Hepatocyte (in vitro differentiated cells): ENCODE data around the gene CD163.

ENCODE experiments used
- CTCF ChIP-seq: fragments of 200-600 bp; sonication (generic); IDR thresholded peaks from 2 replicates; pipeline ENCODE4 v1.5.1; 2016; ENCODE audit warnings: antibody characterized with exemption, mild to moderate bottlenecking; ENCODE audit not compliant: poor library complexity
- EZH2phosphoT487 ChIP-seq: fragments of 200-600 bp; sonication (generic); IDR thresholded peaks from one replicate; pipeline ENCODE4 v1.6.1; 2018; ENCODE audit warnings: antibody characterized with exemption, mild to moderate bottlenecking, low read depth, moderate library complexity; ENCODE audit not compliant: unreplicated experiment, severe bottlenecking

DNA sequence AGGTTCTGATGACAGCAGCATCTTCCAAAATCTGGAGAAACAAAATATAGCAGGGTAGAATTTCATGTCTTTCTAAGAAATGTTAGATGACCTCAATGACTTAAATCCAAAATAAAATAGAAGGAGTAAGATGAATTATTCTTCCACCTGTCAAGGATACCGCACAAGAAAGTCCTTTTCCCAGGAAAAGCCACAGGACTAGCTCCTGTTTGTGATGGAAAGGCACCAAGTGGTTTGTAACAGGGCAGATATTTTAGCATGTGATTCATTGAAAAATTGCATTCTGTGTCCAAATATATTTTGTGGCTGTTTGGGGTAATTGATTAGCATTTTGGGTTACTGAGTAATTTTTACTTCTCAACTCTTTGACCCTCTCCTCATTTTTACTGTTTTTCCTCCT, 62.4 kb downstream of the CD163 start:
- TF ChIP-seq CTCF (no peak), EZH2phosphoT487 (no peak)
